ENCODE data around the gene IL24. TPM values are rescaled to one million over a fixed set of nuclear protein-coding genes. Genes with fewer than 3 reads are reported as not detected.

IL24 gene
- total and polyA plus RNA-seq, 10 of the 15 experiments (the other 5 are each of a cell fraction or from before 2014, with no cell fraction given): 0.05 to 19.8 (median 0.35) TPM; not detected in 1

- H4K20me1 ChIP-seq (ENCODE audit: control insufficient read depth, insufficient read depth): no peaks in the 10 kb centered on the region
- ATAC-seq (no peak), DNase-seq (ENCODE audit: low read depth, low spot score) (no peak), FAIRE-seq (no peak)
- no peak overlapping the region for H3K4me3 ChIP-seq
- no peak overlapping the region for H3K9ac ChIP-seq (ENCODE audit: control insufficient read depth, insufficient read depth, low read length)
- ChIA-PET CTCF (interaction anchor here (0.8 to 1.5 kb wide), 4 partner anchors 10 to 158 kb away, joined by 3 to 4 read pairs (median 4); partner anchors contain the start of gene IL20), SMC1A (ENCODE audit: uncharacterized antibody, unreplicated experiment) (interaction anchor here (0.6 to 2.5 kb wide), 4 partner anchors 8 to 167 kb away, joined by 3 to 11 read pairs (median 4); no protein-coding TSS in a partner anchor), RAD21 (ENCODE audit: unreplicated experiment) (interaction anchor here (0.9 to 1.1 kb wide), 3 partner anchors 9 to 153 kb away, joined by 3 to 5 read pairs (median 3); no protein-coding TSS in a partner anchor), POLR2A (interaction anchor here (1.4 kb wide), 1 partner anchor 8 kb away, joined by 5 read pairs; no protein-coding TSS in a partner anchor)
- BruUV-seq (replicated peaks): no TSS peak
- in situ Hi-C loops (cut with MboI) (no loop called here), intact Hi-C loops (cut with micrococcal nuclease; ENCODE audit: unreplicated experiment) (no loop called here)
- H3K4me1 ChIP-seq (ENCODE audit: control insufficient read depth, insufficient read depth, low read length): no peaks in the 10 kb centered on the region
- H3K27ac ChIP-seq (ENCODE audit: control insufficient read depth, insufficient read depth): no peak overlapping the region
- no peak overlapping the region for H2AFZ ChIP-seq (ENCODE audit: control insufficient read depth, low read depth, low read length)
- H3K9me3 ChIP-seq (replicated peaks; ENCODE audit: control insufficient read depth, insufficient read depth, low read length): no peaks in the 10 kb centered on the region
- no peaks in the 10 kb centered on the region for H3K27me3 ChIP-seq (replicated peaks in 1 of 2; ENCODE audit: control insufficient read depth in 2 of 2, insufficient read depth in 2 of 2, low read length in 1 of 2)
- no peaks in the 10 kb centered on the region for H3K79me2 ChIP-seq (ENCODE audit: control insufficient read depth, insufficient read depth, low read length)
- H3K4me2 ChIP-seq (ENCODE audit: control insufficient read depth, insufficient read depth): no peak overlapping the region
- 38% methylated on average over 3 of the region's 3 CpGs for WGBS (ENCODE audit: insufficient coverage, insufficient replicate concordance, low lambda C conversion rate, missing lambda C conversion rate)
- TF ChIP-seq MTA3 (IDR thresholded peaks at IDR 0.05; ENCODE audit: borderline replicate concordance, low read length) (no peak), CREM (IDR thresholded peaks at IDR 0.05; ENCODE audit: low read depth) (no peak), ZNF687 (IDR thresholded peaks at IDR 0.05) (no peak), ZNF622 (IDR thresholded peaks at IDR 0.05) (no peak), NFXL1 (IDR thresholded peaks at IDR 0.05; ENCODE audit: borderline replicate concordance) (no peak), STAT3 (IDR thresholded peaks at IDR 0.05; ENCODE audit: low read depth, low read length) (no peak), HDAC2 (IDR thresholded peaks at IDR 0.05) (no peak), SRF (IDR thresholded peaks at IDR 0.05; ENCODE audit: low read depth in 2 of 2, low read length in 2 of 2) (no peak), NBN (IDR thresholded peaks at IDR 0.05) (no peak), GABPA (IDR thresholded peaks at IDR 0.05; ENCODE audit: low read depth) (no peak)
- no peaks in the 10 kb centered on the region for H3K36me3 ChIP-seq (ENCODE audit: control insufficient read depth in 2 of 2, insufficient read depth in 2 of 2, low read length in 1 of 2)
Measured at GRCh38 chr1:206892351-206892984, 4.8 kb upstream of the IL24 start.
